Calu3 (cell line): Measurements from ENCODE around the gene ARHGAP42. TPM values are rescaled to one million over a fixed set of nuclear protein-coding genes. Genes with fewer than 3 reads are reported as not detected.

ENCODE experiments used
- BruUV-seq: library from RNA; stranded (reverse); fragments of 400-500 nt; replicated peaks from 2 replicates; lab custom pipeline; 2021; lab: Mats Ljungman, UMichigan
- CTCF ChIA-PET: fragments of 300-600 bp; sonication (Branson Sonifier 250); formaldehyde crosslinking; loops from one replicate; lab custom pipeline; 2022; ENCODE audit warnings: antibody characterized with exemption; lab: Charles Lee
- DNase-seq: peaks from one replicate; pipeline ENCODE4 v3.0.0; 2022
- H3K27ac Mint-ChIP-seq: one replicate; pipeline ENCODE4 v1.8.0; 2022; ENCODE audit warnings: mixed read lengths; ENCODE audit not compliant: unreplicated experiment
- H3K27me3 Mint-ChIP-seq: one replicate; pipeline ENCODE4 v1.8.0; 2022; ENCODE audit warnings: mixed read lengths; ENCODE audit not compliant: unreplicated experiment
- H3K36me3 Mint-ChIP-seq: one replicate; pipeline ENCODE4 v1.8.0; 2022; ENCODE audit warnings: mild to moderate bottlenecking, moderate library complexity, mixed read lengths; ENCODE audit not compliant: insufficient read depth, unreplicated experiment
- H3K4me1 Mint-ChIP-seq: one replicate; pipeline ENCODE4 v1.8.0; 2022; ENCODE audit warnings: mild to moderate bottlenecking, low read depth, mixed read lengths; ENCODE audit not compliant: unreplicated experiment
- H3K4me3 Mint-ChIP-seq: one replicate; pipeline ENCODE4 v1.8.0; 2022; ENCODE audit warnings: mild to moderate bottlenecking, low read depth, moderate library complexity, mixed read lengths; ENCODE audit not compliant: unreplicated experiment
- H3K9me3 Mint-ChIP-seq: one replicate; pipeline ENCODE4 v1.8.0; 2022; ENCODE audit warnings: low read depth, mixed read lengths; ENCODE audit not compliant: unreplicated experiment
- CTCF ChIP-seq: fragments of 200-600 bp; IDR thresholded peaks from one replicate; pipeline ENCODE4 v1.8.0; 2022; ENCODE audit warnings: antibody characterized with exemption; ENCODE audit not compliant: unreplicated experiment
- intact Hi-C: fragments of 100-400 bp; cut with micrococcal nuclease; formaldehyde crosslinking; loops from one replicate; pipeline ENCODE4 v1.10.0; 2022; ENCODE audit not compliant: unreplicated experiment
- total RNA-seq: library from RNA; stranded (reverse); gene quantifications from 2 replicates; pipeline ENCODE4 v1.2.3, GENCODE V29; 2022

ARHGAP42 gene
- total RNA-seq, 1 experiment from 2014 or later: 10.3 TPM

- H3K27ac Mint-ChIP-seq: no peak overlapping the region
- no peak overlapping the region for H3K4me3 Mint-ChIP-seq
- no peaks in the 10 kb centered on the region for H3K4me1 Mint-ChIP-seq
- intact Hi-C loops: no loop called here
- no peaks in the 10 kb centered on the region for H3K36me3 Mint-ChIP-seq
- H3K9me3 Mint-ChIP-seq: no peaks in the 10 kb centered on the region
- DNase-seq: no peak
- TF ChIP-seq CTCF: no peak
- H3K27me3 Mint-ChIP-seq: no peaks in the 10 kb centered on the region
- CTCF ChIA-PET: no interaction called here
- no TSS peak for BruUV-seq
Measured at GRCh38 chr11:100872951-100873740, 186.1 kb downstream of the ARHGAP42 start.

GRCh38 chr11:100874203-100874602, 187.1 kb downstream of the ARHGAP42 start:
- BruUV-seq: no TSS peak

GRCh38 chr11:100875521-100875869, 188.4 kb downstream of the ARHGAP42 start:
- no peak for DNase-seq
- intact Hi-C loops: no loop called here
- no peak overlapping the region for H3K4me3 Mint-ChIP-seq
- no TSS peak for BruUV-seq
- no peaks in the 10 kb centered on the region for H3K36me3 Mint-ChIP-seq
- H3K4me1 Mint-ChIP-seq: no peaks in the 10 kb centered on the region
- H3K27ac Mint-ChIP-seq: no peak overlapping the region
- H3K9me3 Mint-ChIP-seq: peaks cover 3% of the 10 kb centered on the region
- H3K27me3 Mint-ChIP-seq: no peaks in the 10 kb centered on the region
- TF ChIP-seq CTCF: no peak
- CTCF ChIA-PET: no interaction called here

More at GRCh38 chr11:100874203-100874602, 187.1 kb downstream of the ARHGAP42 start:
- Mint-ChIP-seq H3K4me3 (no peak overlapping the region), H3K27ac (no peak overlapping the region), H3K27me3 (no peaks in the 10 kb centered on the region), H3K36me3 (no peaks in the 10 kb centered on the region), H3K4me1 (no peaks in the 10 kb centered on the region), H3K9me3 (no peaks in the 10 kb centered on the region)
- CTCF ChIA-PET: no interaction called here
- intact Hi-C loops: no loop called here
- no peak for DNase-seq
- no peak for TF ChIP-seq CTCF

- Mint-ChIP-seq H3K27me3 (no peaks in the 10 kb centered on the region), H3K27ac (no peak overlapping the region), H3K9me3 (peaks cover 3% of the 10 kb centered on the region), H3K4me1 (no peaks in the 10 kb centered on the region), H3K4me3 (no peak overlapping the region), H3K36me3 (no peaks in the 10 kb centered on the region)
- CTCF ChIA-PET: no interaction called here
- no peak for TF ChIP-seq CTCF
- no TSS peak for BruUV-seq
- intact Hi-C loops: no loop called here
- DNase-seq: no peak
Measured at GRCh38 chr11:100876815-100877520, 189.9 kb downstream of the ARHGAP42 start.
